Gastrocnemius medialis (tissue), 4 donors: ENCODE data around the gene YBX2.

Experiments
- POLR2A ChIP-seq, 2 donors: fragments of 450-650 bp; IDR thresholded peaks; one replicate each; pipeline ENCODE4 v1.6.1; 2017; ENCODE audit warnings: antibody characterized with exemption in 2 of 2, mild to moderate bottlenecking in 2 of 2, moderate library complexity in 2 of 2
- TF ChIP-seq, protein P1 (sequence below), 5 experiments: fragments of 450-650 bp in 3 of 5; fragments of 200-600 bp in 2 of 5; sonication (generic) in 2 of 5; IDR thresholded peaks in 4 of 5; conservative IDR thresholded peaks in 1 of 5; 1 replicate in 4 of 5; 2 replicates in 1 of 5; pipeline ENCODE4 v1.5.1; 2016 to 2019; ENCODE audit warnings: antibody characterized with exemption in 5 of 5, mild to moderate bottlenecking in 3 of 5, moderate library complexity in 3 of 5

DNA sequence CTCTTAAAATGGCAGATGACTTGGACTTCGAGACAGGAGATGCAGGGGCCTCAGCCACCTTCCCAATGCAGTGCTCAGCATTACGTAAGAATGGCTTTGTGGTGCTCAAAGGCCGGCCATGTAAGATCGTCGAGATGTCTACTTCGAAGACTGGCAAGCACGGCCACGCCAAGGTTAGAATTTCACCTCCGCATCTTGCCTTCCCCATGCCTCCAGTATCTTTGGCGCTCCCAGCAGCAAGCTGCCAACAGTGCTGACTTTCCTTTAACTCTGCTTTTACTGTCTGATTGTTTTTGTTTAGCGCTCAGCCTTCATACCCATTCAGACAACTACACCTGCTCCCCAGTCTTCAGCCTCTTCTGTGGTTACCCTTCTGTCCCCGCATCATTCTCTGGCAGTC is 15.2 kb upstream of the YBX2 start:
- TF ChIP-seq, protein P1, sequence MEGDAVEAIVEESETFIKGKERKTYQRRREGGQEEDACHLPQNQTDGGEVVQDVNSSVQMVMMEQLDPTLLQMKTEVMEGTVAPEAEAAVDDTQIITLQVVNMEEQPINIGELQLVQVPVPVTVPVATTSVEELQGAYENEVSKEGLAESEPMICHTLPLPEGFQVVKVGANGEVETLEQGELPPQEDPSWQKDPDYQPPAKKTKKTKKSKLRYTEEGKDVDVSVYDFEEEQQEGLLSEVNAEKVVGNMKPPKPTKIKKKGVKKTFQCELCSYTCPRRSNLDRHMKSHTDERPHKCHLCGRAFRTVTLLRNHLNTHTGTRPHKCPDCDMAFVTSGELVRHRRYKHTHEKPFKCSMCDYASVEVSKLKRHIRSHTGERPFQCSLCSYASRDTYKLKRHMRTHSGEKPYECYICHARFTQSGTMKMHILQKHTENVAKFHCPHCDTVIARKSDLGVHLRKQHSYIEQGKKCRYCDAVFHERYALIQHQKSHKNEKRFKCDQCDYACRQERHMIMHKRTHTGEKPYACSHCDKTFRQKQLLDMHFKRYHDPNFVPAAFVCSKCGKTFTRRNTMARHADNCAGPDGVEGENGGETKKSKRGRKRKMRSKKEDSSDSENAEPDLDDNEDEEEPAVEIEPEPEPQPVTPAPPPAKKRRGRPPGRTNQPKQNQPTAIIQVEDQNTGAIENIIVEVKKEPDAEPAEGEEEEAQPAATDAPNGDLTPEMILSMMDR (IDR thresholded peaks at IDR 0.05 in 4 of 5, conservative IDR thresholded peaks at IDR 0.05 in 1 of 5), result no peak
- TF ChIP-seq POLR2A (IDR thresholded peaks at IDR 0.05), result no peak
